H1 (cell line): ENCODE results near the gene RYK. TPM values are rescaled to one million over a fixed set of nuclear protein-coding genes. Genes with fewer than 3 reads are reported as not detected.

ENCODE experiments used
- CTCF ChIA-PET: fragments of 300-600 bp; sonication (Branson Sonifier 250); formaldehyde crosslinking; loops from one replicate; lab custom pipeline; 2021; ENCODE audit not compliant: partially characterized antibody; lab: Charles Lee
- POLR2A ChIA-PET: fragments of 300-600 bp; sonication (Branson Sonifier 250); formaldehyde crosslinking; loops from one replicate; lab custom pipeline; 2021; ENCODE audit warnings: inconsistent platforms; ENCODE audit not compliant: partially characterized antibody; lab: Charles Lee
- DNase-seq, 2 experiments: peaks; one replicate each; pipeline versions ENCODE4 v3.0.0 to v3.0.0-alpha.2; 2010 to 2022; ENCODE audit warnings: low spot score in 2 of 2, low read depth in 1 of 2, mixed read lengths in 1 of 2
- FAIRE-seq: peaks from 2 replicates; lab custom pipeline; 2011; peaks lifted over from hg19 to GRCh38; lab: Jason Lieb, UNC
- H2AFZ ChIP-seq: 2 replicates; pipeline ENCODE4 v1.8.1; 2012; ENCODE audit warnings: low read length, inconsistent platforms
- H2AK5ac ChIP-seq: 2 replicates; pipeline ENCODE4 v1.6.1; 2013; ENCODE audit warnings: low read depth, low read length
- H2BK120ac ChIP-seq: replicated peaks from 2 replicates; pipeline ENCODE3; 2013; ENCODE audit warnings: low read depth, low read length, inconsistent platforms
- H2BK12ac ChIP-seq: 2 replicates; pipeline ENCODE4 v1.6.1; 2013; ENCODE audit warnings: low read depth, low read length
- H2BK15ac ChIP-seq: 2 replicates; pipeline ENCODE4 v1.6.1; 2013; ENCODE audit warnings: low read length
- H2BK20ac ChIP-seq: 2 replicates; pipeline ENCODE4 v1.6.1; 2013; ENCODE audit warnings: low read length
- H2BK5ac ChIP-seq: 2 replicates; pipeline ENCODE4 v1.6.1; 2013; ENCODE audit warnings: low read depth, low read length
- H3K14ac ChIP-seq: 2 replicates; pipeline ENCODE4 v1.6.1; 2013; ENCODE audit warnings: inconsistent platforms; ENCODE audit not compliant: insufficient read length
- H3K18ac ChIP-seq: 2 replicates; pipeline ENCODE4 v1.6.1; 2013; ENCODE audit warnings: low read length; ENCODE audit errors: extremely low read depth
- H3K23ac ChIP-seq: 2 replicates; pipeline ENCODE4 v1.6.1; 2013; ENCODE audit warnings: inconsistent platforms; ENCODE audit not compliant: insufficient read length
- H3K23me2 ChIP-seq: 2 replicates; pipeline ENCODE4 v1.6.1; 2013; ENCODE audit warnings: low read depth, low read length
- H3K27ac ChIP-seq: 2 replicates; pipeline ENCODE4 v1.6.1; 2011; ENCODE audit warnings: low read depth, low read length, inconsistent platforms
- H3K27me3 ChIP-seq, 4 experiments: replicated peaks in 1 of 4; 1 replicate in 1 of 4; 2 replicates in 3 of 4; pipeline versions ENCODE4 v1.6.1 to v1.8.1; 2011 to 2013; ENCODE audit warnings: low read length in 3 of 4, mild to moderate bottlenecking in 3 of 4, inconsistent platforms in 2 of 4, mixed read lengths in 2 of 4, moderate library complexity in 1 of 4; ENCODE audit not compliant: control insufficient read depth in 3 of 4, insufficient read depth in 3 of 4; ENCODE audit errors: extremely low read depth in 1 of 4
- H3K36me3 ChIP-seq, 4 experiments: 2 replicates each; pipeline versions ENCODE4 v1.6.1 to v1.8.1; 2011 to 2013; ENCODE audit warnings: mild to moderate bottlenecking in 4 of 4, low read length in 3 of 4, moderate library complexity in 2 of 4, control low read depth in 1 of 4, inconsistent platforms in 1 of 4; ENCODE audit not compliant: insufficient read depth in 4 of 4, control insufficient read depth in 2 of 4
- H3K4ac ChIP-seq: replicated peaks from 2 replicates; pipeline ENCODE3; 2013; ENCODE audit warnings: low read length, low read depth, mixed read lengths, inconsistent platforms; ENCODE audit not compliant: insufficient read length
- H3K4me1 ChIP-seq, 4 experiments: replicated peaks in 1 of 4; 1 replicate in 1 of 4; 2 replicates in 3 of 4; pipeline versions ENCODE4 v1.6.1 to v1.8.1; 2011 to 2013; ENCODE audit warnings: low read length in 3 of 4, inconsistent platforms in 2 of 4, mixed read lengths in 1 of 4; ENCODE audit not compliant: insufficient read depth in 4 of 4, control insufficient read depth in 3 of 4
- H3K4me2 ChIP-seq, 2 experiments: 2 replicates each; pipeline versions ENCODE4 v1.6.1 to v1.8.1; 2011 to 2013; ENCODE audit warnings: low read depth in 2 of 2, low read length in 2 of 2, control low read depth in 1 of 2, inconsistent platforms in 1 of 2, mild to moderate bottlenecking in 1 of 2; ENCODE audit not compliant: insufficient read depth in 1 of 2
- H3K4me3 ChIP-seq, 4 experiments: fragments of 200-600, 300-600 bp in 1 of 4; sonication (generic), shearing (Covaris generic), sonication (Bioruptor Twin) in 1 of 4; 2 replicates each; pipeline versions ENCODE4 v1.5.1 to v1.8.1; 2011 to 2016; ENCODE audit warnings: low read length in 4 of 4, low read depth in 3 of 4, control low read depth in 2 of 4, inconsistent platforms in 2 of 4, mild to moderate bottlenecking in 2 of 4, mixed read lengths in 1 of 4, moderate library complexity in 1 of 4; ENCODE audit not compliant: insufficient read depth in 2 of 4; ENCODE audit errors: extremely low read depth in 1 of 4
- H3K56ac ChIP-seq: replicated peaks from 2 replicates; pipeline ENCODE3; 2013; ENCODE audit warnings: low read depth, mild to moderate bottlenecking, mixed read lengths, low read length, inconsistent platforms; ENCODE audit not compliant: insufficient read length
- H3K79me1 ChIP-seq: 2 replicates; pipeline ENCODE4 v1.6.1; 2013; ENCODE audit warnings: low read depth, low read length, control low read depth
- H3K79me2 ChIP-seq, 2 experiments: 2 replicates each; pipeline versions ENCODE4 v1.6.1 to v1.8.1; 2012 to 2013; ENCODE audit warnings: low read length in 2 of 2, mild to moderate bottlenecking in 2 of 2, inconsistent platforms in 1 of 2; ENCODE audit not compliant: insufficient read depth in 2 of 2, control insufficient read depth in 1 of 2
- H3K9ac ChIP-seq, 4 experiments: replicated peaks in 1 of 4; 1 replicate in 1 of 4; 2 replicates in 3 of 4; pipeline versions ENCODE4 v1.6.1 to v1.8.1; 2011 to 2013; ENCODE audit warnings: low read depth in 3 of 4, low read length in 3 of 4, control low read depth in 2 of 4, mild to moderate bottlenecking in 2 of 4, moderate library complexity in 2 of 4, inconsistent platforms in 1 of 4; ENCODE audit errors: extremely low read depth in 1 of 4
- H3K9me3 ChIP-seq, 2 experiments: 2 replicates each; pipeline versions ENCODE4 v1.6.1 to v1.8.1; 2012 to 2013; ENCODE audit warnings: mild to moderate bottlenecking in 2 of 2, moderate library complexity in 2 of 2, control low read depth in 1 of 2, inconsistent platforms in 1 of 2, low read depth in 1 of 2, low read length in 1 of 2, mixed read lengths in 1 of 2; ENCODE audit not compliant: insufficient read depth in 2 of 2
- H4K20me1 ChIP-seq, 2 experiments: replicated peaks in 1 of 2; 2 replicates each; pipeline versions ENCODE3 to v1.8.1; 2011 to 2013; ENCODE audit warnings: inconsistent platforms in 2 of 2, low read length in 2 of 2, mild to moderate bottlenecking in 1 of 2; ENCODE audit not compliant: insufficient read depth in 2 of 2, control insufficient read depth in 1 of 2
- H4K5ac ChIP-seq: 2 replicates; pipeline ENCODE4 v1.6.1; 2013; ENCODE audit warnings: low read length, low read depth, mixed read lengths, inconsistent platforms; ENCODE audit not compliant: insufficient read length
- H4K8ac ChIP-seq: 2 replicates; pipeline ENCODE4 v1.8.0; 2013; ENCODE audit warnings: mild to moderate bottlenecking, moderate library complexity, low read length, inconsistent platforms; ENCODE audit not compliant: insufficient read depth; ENCODE audit errors: extremely low read depth
- H4K91ac ChIP-seq: replicated peaks from 2 replicates; pipeline ENCODE3; 2013; ENCODE audit warnings: low read length, mixed read lengths, inconsistent platforms; ENCODE audit not compliant: insufficient read length
- CHD2 ChIP-seq: IDR thresholded peaks from 2 replicates; pipeline ENCODE4 v1.6.1; 2012; ENCODE audit warnings: low read length, improper control_type of control experiment
- POU5F1 ChIP-seq: IDR thresholded peaks from 2 replicates; pipeline ENCODE4 v1.6.1; 2011; ENCODE audit warnings: low read depth, mild to moderate bottlenecking, low read length, moderate library complexity
- polyA plus RNA-seq, 7 experiments: library from polyadenylated mRNA; depleted of rRNA in 3 of 7; stranded (reverse) in 5 of 7; unstranded in 2 of 7; fragments of >200 nt in 5 of 7; fragments of 200-250 nt in 2 of 7; gene quantifications; 1 replicate in 5 of 7; 2 replicates in 1 of 7; 4 replicates in 1 of 7; pipeline versions ENCODE4 v1.2.1 to v1.2.3, GENCODE V29; 2011 to 2013; ENCODE audit warnings: missing spikeins in 2 of 7, mixed read lengths in 2 of 7
- total RNA-seq: library from RNA; stranded (reverse); fragmentation: NEBNext Ultra II Directional; extraction: Animal tissue kit (Norgen Biotek cat#: 25700); gene quantifications from 2 replicates; pipeline ENCODE4 v1.2.1, GENCODE V29; 2021

The RYK gene
- total and polyA plus RNA-seq, 2 of the 8 experiments (the other 6 are each of a cell fraction or from before 2014, with no cell fraction given), result 30.5 to 63.8 TPM

DNA sequence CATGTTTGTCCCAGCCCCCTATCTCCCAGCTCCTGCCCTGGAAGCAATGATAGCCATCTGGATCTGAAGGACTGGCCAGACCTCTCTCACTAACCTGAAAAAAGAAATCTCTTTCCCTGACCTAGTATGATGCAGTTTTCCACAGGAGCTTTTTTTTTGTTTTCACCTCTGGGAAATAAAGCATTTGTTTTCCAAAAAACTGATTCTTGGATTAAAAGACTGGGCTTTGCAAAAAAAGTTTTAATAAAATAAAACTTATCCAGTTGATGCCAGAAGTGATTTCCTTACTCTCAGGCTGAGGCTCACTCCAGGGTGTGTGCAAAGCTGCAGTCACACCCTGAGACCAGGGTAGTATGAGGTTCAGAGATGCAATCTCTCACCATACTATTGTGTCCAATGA lies 104.0 kb downstream of the RYK start:
- Histone ChIP-seq H3K27ac (no peak overlapping the region), H3K4me2 (no peak overlapping the region), H3K27me3 (no peaks in the 10 kb centered on the region), H3K4me3 (no peak overlapping the region), H4K5ac (no peak overlapping the region), H3K18ac (no peak overlapping the region), H2BK20ac (no peak overlapping the region), H3K79me2 (no peaks in the 10 kb centered on the region), H2BK120ac (no peak overlapping the region), H2AFZ (no peak overlapping the region), H3K79me1 (no peaks in the 10 kb centered on the region; the same call in 1 of the 2 replicates), H2BK15ac (no peak overlapping the region), H3K4me1 (no peaks in the 10 kb centered on the region), H4K8ac (no peak overlapping the region), H3K36me3 (no peaks in the 10 kb centered on the region), H3K4ac (no peak overlapping the region), H2BK5ac (no peak overlapping the region), H4K20me1 (peaks cover 0 to 2% of the 10 kb centered on the region in 2 experiments), H2BK12ac (no peak overlapping the region), H3K56ac (no peak overlapping the region), H3K9me3 (no peaks in the 10 kb centered on the region), H3K23ac (no peak overlapping the region), H3K23me2 (no peaks in the 10 kb centered on the region), H4K91ac (no peak overlapping the region), H3K9ac (no peak overlapping the region), H2AK5ac (no peak overlapping the region), H3K14ac (no peak overlapping the region)
- FAIRE-seq (no peak), DNase-seq (no peak)
- ChIA-PET CTCF (interaction anchor here (0.7 to 3.6 kb wide), 7 partner anchors 12 to 286 kb away, joined by 3 to 18 read pairs (median 3); no protein-coding TSS in a partner anchor), POLR2A (no interaction called here)
- TF ChIP-seq CHD2 (no peak), POU5F1 (no peak)
